ENCODE measurements around the gene ALKBH1.

- TF ChIP-seq CTCF (IDR thresholded peaks at IDR 0.05) (no peak), POLR2A (IDR thresholded peaks at IDR 0.05) (no peak)
Measured at GRCh38 chr14:77667331-77667730, 40.5 kb downstream of the ALKBH1 start.

Measured in lower leg skin (tissue), 3 donors.